GM12878 (cell line): Measurements from ENCODE around the gene EHD1. TPM values are rescaled to one million over a fixed set of nuclear protein-coding genes. Genes with fewer than 3 reads are reported as not detected.

Experiments
- ASH2L ChIP-seq: fragments of 300-600, 200-600 bp; sonication (generic); IDR thresholded peaks from 2 replicates; pipeline ENCODE4 v1.6.1; 2017; ENCODE audit warnings: low read depth, mild to moderate bottlenecking, borderline replicate concordance
- BACH1 ChIP-seq: fragments of 450-650 bp; IDR thresholded peaks from 2 replicates; pipeline ENCODE4 v1.6.1; 2017; ENCODE audit warnings: mild to moderate bottlenecking, borderline replicate concordance
- BCL3 ChIP-seq: IDR thresholded peaks from 2 replicates; pipeline ENCODE4 v1.6.1; 2011; ENCODE audit warnings: borderline replicate concordance, low read depth, mild to moderate bottlenecking, moderate library complexity, low read length; ENCODE audit not compliant: insufficient read depth, poor library complexity, severe bottlenecking
- BHLHE40 ChIP-seq, 2 experiments: fragments of 450-650 bp in 1 of 2; IDR thresholded peaks; 2 replicates each; pipeline ENCODE4 v1.6.1; 2011 to 2017; ENCODE audit warnings: low read depth in 2 of 2, borderline replicate concordance in 1 of 2, improper control_type of control experiment in 1 of 2, low read length in 1 of 2, mild to moderate bottlenecking in 1 of 2
- ESRRA ChIP-seq: IDR thresholded peaks from 2 replicates; pipeline ENCODE4 v1.6.1; 2012; ENCODE audit warnings: mild to moderate bottlenecking, low read length, improper control_type of control experiment
- FOS ChIP-seq: IDR thresholded peaks from 3 replicates; pipeline ENCODE4 v1.6.1; 2011; ENCODE audit warnings: borderline replicate concordance; ENCODE audit not compliant: insufficient read length; ENCODE audit errors: extremely low read depth
- HDAC2 ChIP-seq: fragments of 200-600 bp; sonication (generic); IDR thresholded peaks from 2 replicates; pipeline ENCODE4 v1.6.1; 2017
- IKZF1 ChIP-seq: fragments of 450-650 bp; conservative IDR thresholded peaks from 2 replicates; pipeline ENCODE4 v1.6.1; 2017; ENCODE audit warnings: antibody characterized with exemption, mild to moderate bottlenecking
- MEF2B ChIP-seq: fragments of 450-650 bp; IDR thresholded peaks from 2 replicates; pipeline ENCODE4 v1.6.1; 2018; ENCODE audit warnings: mild to moderate bottlenecking, moderate library complexity; ENCODE audit not compliant: partially characterized antibody, poor library complexity, severe bottlenecking
- MLLT1 ChIP-seq: fragments of 450-650 bp; IDR thresholded peaks from 2 replicates; pipeline ENCODE4 v1.6.1; 2016; ENCODE audit warnings: mild to moderate bottlenecking
- NFXL1 ChIP-seq: fragments of 450-650 bp; IDR thresholded peaks from 2 replicates; pipeline ENCODE4 v1.6.1; 2017; ENCODE audit warnings: antibody characterized with exemption, mild to moderate bottlenecking, borderline replicate concordance
- PAX5 ChIP-seq: IDR thresholded peaks from 2 replicates; pipeline ENCODE4 v1.6.1; 2011; ENCODE audit warnings: low read depth, low read length, borderline replicate concordance
- PAX8 ChIP-seq: fragments of 450-650 bp; IDR thresholded peaks from 2 replicates; pipeline ENCODE4 v1.6.1; 2017; ENCODE audit warnings: mild to moderate bottlenecking, moderate library complexity
- PKNOX1 ChIP-seq: fragments of 450-650 bp; IDR thresholded peaks from 2 replicates; pipeline ENCODE4 v1.6.1; 2016; ENCODE audit warnings: mild to moderate bottlenecking
- RAD21 ChIP-seq: IDR thresholded peaks from 2 replicates; pipeline ENCODE4 v1.6.1; 2011; ENCODE audit warnings: mild to moderate bottlenecking, low read depth, low read length, moderate library complexity; ENCODE audit not compliant: insufficient read depth
- RAD51 ChIP-seq: fragments of 450-650 bp; IDR thresholded peaks from 2 replicates; pipeline ENCODE4 v1.6.1; 2016; ENCODE audit warnings: moderate library complexity, mild to moderate bottlenecking, inconsistent platforms
- SREBF1 ChIP-seq: IDR thresholded peaks from 2 replicates; pipeline ENCODE4 v1.6.1; 2012; ENCODE audit warnings: mild to moderate bottlenecking, low read length
- TCF7 ChIP-seq: IDR thresholded peaks from 2 replicates; pipeline ENCODE4 v1.6.1; 2014; ENCODE audit warnings: antibody characterized with exemption, borderline replicate concordance
- ZBTB33 ChIP-seq: fragments of 450-650 bp; IDR thresholded peaks from 2 replicates; pipeline ENCODE4 v1.6.1; 2017; ENCODE audit warnings: mild to moderate bottlenecking
- ZNF274 ChIP-seq: IDR thresholded peaks from one replicate; pipeline ENCODE4 v1.8.0; 2011; ENCODE audit not compliant: insufficient read length, insufficient read depth
- polyA plus RNA-seq, 11 experiments: library from polyadenylated mRNA; depleted of rRNA in 4 of 11; unstranded in 6 of 11; stranded (reverse) in 5 of 11; fragments of >200 nt; fragmentation: Nextera tagmentation in 4 of 11; fragmentation: Illumina TruSeq in 1 of 11; extraction: Ambion mirVana in 4 of 11; extraction: Trizol in 1 of 11; gene quantifications; 1 replicate in 1 of 11; 2 replicates in 10 of 11; pipeline versions ENCODE4 v1.2.1 to v1.2.3, GENCODE V29; 2011 to 2016; ENCODE audit warnings: inconsistent platforms in 2 of 11, missing spikeins in 2 of 11, low read depth in 1 of 11
- total RNA-seq, 4 experiments: library from RNA; depleted of rRNA in 3 of 4; stranded (reverse); fragments of >200 nt in 3 of 4; fragmentation: Illumina TruSeq in 1 of 4; extraction: Trizol in 1 of 4; gene quantifications; 2 replicates each; pipeline versions ENCODE4 v1.2.1 to v1.2.3, GENCODE V29; 2013 to 2021
- TF ChIP-seq, protein P1 (sequence below): fragments of 450-650 bp; IDR thresholded peaks from 2 replicates; pipeline ENCODE4 v1.6.1; 2018; ENCODE audit warnings: borderline replicate concordance, mild to moderate bottlenecking; ENCODE audit not compliant: partially characterized antibody

EHD1 gene
- total and polyA plus RNA-seq, 10 of the 15 experiments (the other 5 are each of a cell fraction or from before 2014, with no cell fraction given) = 1.0 to 165 (median 66.5) TPM

DNA sequence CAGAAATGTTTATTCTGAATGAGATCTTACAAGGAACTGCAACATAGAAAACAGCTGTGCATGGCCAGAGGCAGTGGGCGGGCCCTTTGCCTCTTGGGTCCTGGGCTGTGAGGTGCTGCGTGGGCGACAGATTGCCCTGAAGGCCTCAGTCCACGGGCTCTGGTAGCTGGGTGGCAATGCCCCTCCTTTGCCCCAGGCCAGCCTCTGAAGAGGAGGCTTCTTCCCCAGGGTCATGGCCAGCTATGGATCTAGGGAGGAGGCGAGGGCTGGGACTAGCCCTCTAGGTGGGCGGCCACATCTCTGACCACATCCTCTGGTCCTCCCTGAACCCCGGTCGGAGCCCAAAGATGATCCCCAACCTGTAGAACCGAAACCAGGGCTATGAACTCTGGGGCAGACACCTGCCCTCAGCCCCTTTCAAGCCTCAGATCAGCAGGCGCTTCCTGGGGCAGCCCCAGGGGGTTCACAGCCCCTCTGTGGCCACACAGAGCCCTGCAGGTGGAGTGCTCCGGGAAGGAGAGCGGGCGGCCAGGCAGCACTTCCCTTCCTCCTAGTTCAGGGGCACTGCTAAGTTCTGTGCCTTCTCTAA is 27.3 kb downstream of the EHD1 start (continued):
- TF ChIP-seq PAX8 (no peak), SREBF1 (no peak), RAD51 (no peak), ZNF274 (no peak), NFXL1 (no peak), PKNOX1 (no peak), RAD21 (peak; percentile 38; the same call in 1 of the 2 replicates), BHLHE40 (IDR thresholded peaks at IDR 0.05; ENCODE audit: borderline replicate concordance in 1 of 2, low read depth in 2 of 2, low read length in 1 of 2) (peak; percentile 72 to 78), ESRRA (no peak), HDAC2 (no peak), FOS (no peak), IKZF1 (peak; percentile 98), PAX5 (peak; percentile 87; the same call in 1 of the 2 replicates), BACH1 (peak; percentile 75), MEF2B (peak; percentile 89), MLLT1 (peak; percentile 84), ASH2L (no peak), ZBTB33 (no peak), TCF7 (no peak), BCL3 (peak; percentile 97)
- TF ChIP-seq, protein P1, sequence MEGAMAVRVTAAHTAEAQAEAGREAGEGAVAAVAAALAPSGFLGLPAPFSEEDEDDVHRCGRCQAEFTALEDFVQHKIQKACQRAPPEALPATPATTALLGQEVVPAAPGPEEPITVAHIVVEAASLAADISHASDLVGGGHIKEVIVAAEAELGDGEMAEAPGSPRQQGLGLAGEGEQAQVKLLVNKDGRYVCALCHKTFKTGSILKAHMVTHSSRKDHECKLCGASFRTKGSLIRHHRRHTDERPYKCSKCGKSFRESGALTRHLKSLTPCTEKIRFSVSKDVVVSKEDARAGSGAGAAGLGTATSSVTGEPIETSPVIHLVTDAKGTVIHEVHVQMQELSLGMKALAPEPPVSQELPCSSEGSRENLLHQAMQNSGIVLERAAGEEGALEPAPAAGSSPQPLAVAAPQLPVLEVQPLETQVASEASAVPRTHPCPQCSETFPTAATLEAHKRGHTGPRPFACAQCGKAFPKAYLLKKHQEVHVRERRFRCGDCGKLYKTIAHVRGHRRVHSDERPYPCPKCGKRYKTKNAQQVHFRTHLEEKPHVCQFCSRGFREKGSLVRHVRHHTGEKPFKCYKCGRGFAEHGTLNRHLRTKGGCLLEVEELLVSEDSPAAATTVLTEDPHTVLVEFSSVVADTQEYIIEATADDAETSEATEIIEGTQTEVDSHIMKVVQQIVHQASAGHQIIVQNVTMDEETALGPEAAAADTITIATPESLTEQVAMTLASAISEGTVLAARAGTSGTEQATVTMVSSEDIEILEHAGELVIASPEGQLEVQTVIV = no peak
